Chondrocyte (in vitro differentiated cells): ENCODE data around the gene DTNBP1. TPM values are rescaled to one million over a fixed set of nuclear protein-coding genes. Genes with fewer than 3 reads are reported as not detected.

ENCODE experiments used
- DNase-seq: peaks from one replicate; pipeline ENCODE4 v3.0.0; 2021; ENCODE audit warnings: mixed read lengths, low spot score
- H3K27ac Mint-ChIP-seq: one replicate; pipeline ENCODE4 v1.8.0; 2021; ENCODE audit warnings: mild to moderate bottlenecking, moderate library complexity, mixed read lengths; ENCODE audit not compliant: unreplicated experiment
- H3K27me3 Mint-ChIP-seq: 2 replicates; pipeline ENCODE4 v1.8.0; 2021; ENCODE audit warnings: low read depth, mixed read lengths
- H3K36me3 Mint-ChIP-seq: 2 replicates; pipeline ENCODE4 v1.8.0; 2021; ENCODE audit warnings: low read depth, mixed read lengths
- H3K4me1 Mint-ChIP-seq: 2 replicates; pipeline ENCODE4 v1.8.0; 2021; ENCODE audit warnings: low read depth, mild to moderate bottlenecking, mixed read lengths
- H3K4me3 Mint-ChIP-seq: one replicate; pipeline ENCODE4 v1.8.0; 2021; ENCODE audit warnings: mild to moderate bottlenecking, moderate library complexity, mixed read lengths; ENCODE audit not compliant: unreplicated experiment
- H3K9me3 Mint-ChIP-seq: 2 replicates; pipeline ENCODE4 v1.8.0; 2021; ENCODE audit warnings: low read depth, mixed read lengths
- CTCF ChIP-seq: fragments of 200-600 bp; sonication (generic); IDR thresholded peaks from 2 replicates; pipeline ENCODE4 v1.5.0; 2021; ENCODE audit warnings: antibody characterized with exemption, mild to moderate bottlenecking, moderate library complexity
- total RNA-seq: library from RNA; stranded (reverse); gene quantifications from 3 replicates; pipeline ENCODE4 v1.2.1, GENCODE V29; 2021

The DTNBP1 gene
- total RNA-seq, 1 donor from 2014 or later = 18.0 TPM

GRCh38 chr6:15675536-15676220, 12.8 kb upstream of the DTNBP1 start:
- H3K4me1 Mint-ChIP-seq = no peaks in the 10 kb centered on the region
- H3K9me3 Mint-ChIP-seq = no peaks in the 10 kb centered on the region
- peaks cover 10% of the 10 kb centered on the region for H3K27me3 Mint-ChIP-seq

GRCh38 chr6:15674690-15675386, 12.0 kb upstream of the DTNBP1 start:
- Mint-ChIP-seq H3K27ac (no peak overlapping the region), H3K4me1 (no peaks in the 10 kb centered on the region), H3K4me3 (no peak overlapping the region), H3K27me3 (peaks cover 14% of the 10 kb centered on the region), H3K36me3 (no peaks in the 10 kb centered on the region), H3K9me3 (no peaks in the 10 kb centered on the region)
- DNase-seq = no peak
- no peak for TF ChIP-seq CTCF

More at GRCh38 chr6:15675536-15676220, 12.8 kb upstream of the DTNBP1 start:
- no peak for DNase-seq
- H3K4me3 Mint-ChIP-seq = no peak overlapping the region
- H3K36me3 Mint-ChIP-seq = no peaks in the 10 kb centered on the region
- no peak overlapping the region for H3K27ac Mint-ChIP-seq
- no peak for TF ChIP-seq CTCF

GRCh38 chr6:15673666-15674065, 10.8 kb upstream of the DTNBP1 start:
- Mint-ChIP-seq H3K4me1 (no peaks in the 10 kb centered on the region), H3K36me3 (no peaks in the 10 kb centered on the region), H3K27ac (no peak overlapping the region), H3K27me3 (peaks cover 20% of the 10 kb centered on the region), H3K4me3 (no peak overlapping the region), H3K9me3 (no peaks in the 10 kb centered on the region)
- no peak for TF ChIP-seq CTCF
- DNase-seq = no peak

- no peaks in the 10 kb centered on the region for H3K36me3 Mint-ChIP-seq
- H3K27me3 Mint-ChIP-seq = peaks cover 26% of the 10 kb centered on the region
- no peak overlapping the region for H3K27ac Mint-ChIP-seq
- H3K9me3 Mint-ChIP-seq = no peaks in the 10 kb centered on the region
- no peak for TF ChIP-seq CTCF
- DNase-seq = no peak
- no peak overlapping the region for H3K4me3 Mint-ChIP-seq
- H3K4me1 Mint-ChIP-seq = no peaks in the 10 kb centered on the region
Measured at GRCh38 chr6:15672818-15673217, 10.0 kb upstream of the DTNBP1 start.

- Mint-ChIP-seq H3K4me3 (no peak overlapping the region), H3K9me3 (no peaks in the 10 kb centered on the region), H3K27me3 (peaks cover 27% of the 10 kb centered on the region)
Measured at GRCh38 chr6:15672291-15672690, 9.5 kb upstream of the DTNBP1 start.

More at GRCh38 chr6:15672291-15672690, 9.5 kb upstream of the DTNBP1 start:
- no peak overlapping the region for H3K27ac Mint-ChIP-seq
- no peaks in the 10 kb centered on the region for H3K4me1 Mint-ChIP-seq
- no peak for TF ChIP-seq CTCF
- H3K36me3 Mint-ChIP-seq = no peaks in the 10 kb centered on the region
- no peak for DNase-seq
